ENCODE results near the gene S100A13. TPM values are rescaled to one million over a fixed set of nuclear protein-coding genes. Genes with fewer than 3 reads are reported as not detected.
A peak's percentile ranks its signal among the peaks of the same experiment; 100 is the strongest.

The S100A13 gene
- total RNA-seq, 4 donors from 2014 or later = 44.4 to 63.3 (median 55.7) TPM

GRCh38 chr1:153648000-153648643 lies 20.8 kb upstream of the S100A13 start:
- Histone ChIP-seq H3K4me1 (peaks cover 5 to 40% (median 9%) of the 10 kb centered on the region in 3 donors), H3K4me3 (no peak overlapping the region), H3K27me3 (no peaks in the 10 kb centered on the region), H3K9me3 (no peaks in the 10 kb centered on the region), H3K36me3 (peaks cover 15 to 42% (median 19%) of the 10 kb centered on the region in 3 donors), H3K27ac (peak overlapping the region in 1 of 4 donors; percentile 36)
- TF ChIP-seq CTCF (IDR thresholded peaks at IDR 0.05) = no peak
- no peak for TF ChIP-seq POLR2A (IDR thresholded peaks at IDR 0.05)
- WGBS, 2 donors = 67 to 80% methylated on average over 9 to 10 of the region's 10 CpGs
- intact Hi-C loops (cut with DNase I) = no loop called here
- DNase-seq = no peak

- intact Hi-C loops (cut with DNase I) = no loop called here
- no peak for DNase-seq
- Histone ChIP-seq H3K4me1 (peaks cover 0 to 32% (median 9%) of the 10 kb centered on the region in 3 donors), H3K27ac (peak overlapping the region in 2 of 4 donors; percentile 6 to 44), H3K27me3 (no peaks in the 10 kb centered on the region), H3K9me3 (no peaks in the 10 kb centered on the region), H3K36me3 (peaks cover 15 to 49% (median 25%) of the 10 kb centered on the region in 3 donors), H3K4me3 (no peak overlapping the region)
- TF ChIP-seq POLR2A (IDR thresholded peaks at IDR 0.05) = no peak
- no peak for TF ChIP-seq CTCF (IDR thresholded peaks at IDR 0.05)
- 36 to 70% methylated on average over 2 of the region's 2 CpGs for WGBS, 2 donors
These were observed 20.0 kb upstream of the S100A13 start for GRCh38 chr1:153647346-153647714.

GRCh38 chr1:153646672-153647345 lies 19.5 kb upstream of the S100A13 start:
- 85% methylated on average over 4 of the region's 5 CpGs for WGBS, 2 donors
- intact Hi-C loops (cut with DNase I) = no loop called here
- Histone ChIP-seq H3K4me3 (no peak overlapping the region), H3K9me3 (no peaks in the 10 kb centered on the region), H3K36me3 (peaks cover 15 to 55% (median 30%) of the 10 kb centered on the region in 3 donors), H3K4me1 (peaks cover 0 to 32% (median 9%) of the 10 kb centered on the region in 3 donors), H3K27ac (peak overlapping the region in 2 of 4 donors; percentile 6 to 44), H3K27me3 (no peaks in the 10 kb centered on the region)
- DNase-seq = no peak
- TF ChIP-seq CTCF (IDR thresholded peaks at IDR 0.05) = no peak
- no peak for TF ChIP-seq POLR2A (IDR thresholded peaks at IDR 0.05)

GRCh38 chr1:153643816-153644215 lies 16.5 kb upstream of the S100A13 start:
- H3K27me3 ChIP-seq = no peaks in the 10 kb centered on the region
- DNase-seq = no peak
- peaks cover 0 to 30% (median 5%) of the 10 kb centered on the region in 3 donors for H3K4me1 ChIP-seq
- TF ChIP-seq CTCF (IDR thresholded peaks at IDR 0.05) (no peak), POLR2A (IDR thresholded peaks at IDR 0.05) (no peak)
- peak overlapping the region in 2 of 4 donors; percentile 8 to 44 for H3K27ac ChIP-seq
- H3K9me3 ChIP-seq = no peaks in the 10 kb centered on the region
- intact Hi-C loops (cut with DNase I) = no loop called here
- peaks cover 36 to 85% (median 51%) of the 10 kb centered on the region in 3 donors for H3K36me3 ChIP-seq
- no peak overlapping the region for H3K4me3 ChIP-seq

- 83 to 94% methylated on average over 9 to 11 of the region's 11 CpGs for WGBS, 2 donors
- Histone ChIP-seq H3K27me3 (no peaks in the 10 kb centered on the region), H3K4me3 (no peak overlapping the region), H3K4me1 (peaks cover 0 to 30% (median 4%) of the 10 kb centered on the region in 3 donors), H3K9me3 (no peaks in the 10 kb centered on the region), H3K27ac (no peak overlapping the region), H3K36me3 (peaks cover 36 to 92% (median 58%) of the 10 kb centered on the region in 3 donors)
- TF ChIP-seq POLR2A (IDR thresholded peaks at IDR 0.05) (no peak), CTCF (IDR thresholded peaks at IDR 0.05) (no peak)
- intact Hi-C loops (cut with DNase I) = no loop called here
- DNase-seq = no peak
These were observed 15.8 kb upstream of the S100A13 start for GRCh38 chr1:153643100-153643499.

Measured in esophagus squamous epithelium (tissue), 5 donors.